CD14-positive monocyte (primary cell): Measurements from ENCODE around the gene PANK2. TPM values are rescaled to one million over a fixed set of nuclear protein-coding genes. Genes with fewer than 3 reads are reported as not detected.
A peak's percentile ranks its signal among the peaks of the same experiment; 100 is the strongest.

ENCODE experiments used
- DNase-seq, 3 donors: peaks; one replicate each; pipeline ENCODE4 v3.0.0-alpha.2; 2011 to 2022
- H2AFZ ChIP-seq: 2 replicates; pipeline ENCODE4 v1.6.0; 2012; ENCODE audit warnings: mild to moderate bottlenecking, low read depth, low read length, inconsistent platforms; ENCODE audit not compliant: insufficient read depth, poor library complexity, severe bottlenecking
- H3K27ac ChIP-seq, 2 donors: 1 replicate in 1 of 2; 2 replicates in 1 of 2; pipeline ENCODE4 v1.5.1; 2012 to 2013; ENCODE audit warnings: low read length in 2 of 2, control low read depth in 1 of 2, inconsistent platforms in 1 of 2, low read depth in 1 of 2, mild to moderate bottlenecking in 1 of 2
- H3K27me3 ChIP-seq, 2 donors: one replicate each; pipeline versions ENCODE4 v1.6.0 to v1.6.1; 2011 to 2013; ENCODE audit warnings: low read length in 2 of 2; ENCODE audit not compliant: control insufficient read depth in 2 of 2, insufficient read depth in 2 of 2
- H3K36me3 ChIP-seq, 2 donors: replicated peaks in 1 of 2; 1 replicate in 1 of 2; 2 replicates in 1 of 2; pipeline versions ENCODE4 v1.5.1 to v1.6.1; 2012 to 2013; ENCODE audit warnings: low read length in 2 of 2, control low read depth in 1 of 2, inconsistent platforms in 1 of 2, mild to moderate bottlenecking in 1 of 2; ENCODE audit not compliant: insufficient read depth in 2 of 2, control insufficient read depth in 1 of 2
- H3K4me1 ChIP-seq, 2 donors: 1 replicate in 1 of 2; 2 replicates in 1 of 2; pipeline versions ENCODE4 v1.5.1 to v1.6.1; 2012 to 2013; ENCODE audit warnings: low read length in 2 of 2, control low read depth in 1 of 2, inconsistent platforms in 1 of 2, mild to moderate bottlenecking in 1 of 2, moderate library complexity in 1 of 2; ENCODE audit not compliant: insufficient read depth in 2 of 2, control insufficient read depth in 1 of 2
- H3K4me2 ChIP-seq: replicated peaks from 2 replicates; pipeline ENCODE3; 2012; ENCODE audit warnings: low read length, moderate library complexity, mild to moderate bottlenecking; ENCODE audit not compliant: poor library complexity, severe bottlenecking; ENCODE audit errors: extremely low read depth
- H3K4me3 ChIP-seq, 3 experiments: fragments of 200-600 bp in 1 of 3; sonication (generic) in 1 of 3; replicated peaks in 1 of 3; 1 replicate in 2 of 3; 2 replicates in 1 of 3; pipeline ENCODE4 v1.5.1; 2011 to 2013; ENCODE audit warnings: low read length in 3 of 3, mild to moderate bottlenecking in 3 of 3, control low read depth in 2 of 3, low read depth in 2 of 3, inconsistent platforms in 1 of 3, moderate library complexity in 1 of 3
- H3K79me2 ChIP-seq: 2 replicates; pipeline ENCODE4 v1.6.0; 2012; ENCODE audit warnings: mild to moderate bottlenecking, control low read depth, inconsistent platforms, low read length, moderate library complexity; ENCODE audit not compliant: insufficient read depth
- H3K9ac ChIP-seq: 2 replicates; pipeline ENCODE4 v1.6.0; 2017; ENCODE audit warnings: low read length, mild to moderate bottlenecking; ENCODE audit not compliant: insufficient read depth, poor library complexity, severe bottlenecking
- H3K9me3 ChIP-seq, 2 donors: replicated peaks in 1 of 2; 1 replicate in 1 of 2; 2 replicates in 1 of 2; pipeline versions ENCODE4 v1.5.1 to v1.6.1; 2012 to 2013; ENCODE audit warnings: low read length in 2 of 2, control low read depth in 1 of 2; ENCODE audit not compliant: control insufficient read depth in 1 of 2, insufficient read depth in 1 of 2
- H4K20me1 ChIP-seq: 2 replicates; pipeline ENCODE4 v1.6.0; 2012; ENCODE audit warnings: mild to moderate bottlenecking, low read length, control low read depth, moderate library complexity; ENCODE audit not compliant: insufficient read depth
- H3K27ac Mint-ChIP-seq, 7 donors: one replicate each; pipeline ENCODE4 v1.8.0; 2020; ENCODE audit warnings: mild to moderate bottlenecking in 7 of 7, mixed read lengths in 7 of 7, moderate library complexity in 6 of 7, inconsistent platforms in 2 of 7
- H3K27me3 Mint-ChIP-seq, 3 donors: one replicate each; pipeline ENCODE4 v1.8.0; 2021 to 2022; ENCODE audit warnings: low read depth in 3 of 3, mild to moderate bottlenecking in 3 of 3, mixed read lengths in 3 of 3, moderate library complexity in 3 of 3, inconsistent platforms in 1 of 3
- H3K36me3 Mint-ChIP-seq, 2 donors: one replicate each; pipeline ENCODE4 v1.8.0; 2020; ENCODE audit warnings: mixed read lengths in 2 of 2, inconsistent platforms in 1 of 2, mild to moderate bottlenecking in 1 of 2
- H3K4me1 Mint-ChIP-seq: one replicate; pipeline ENCODE4 v1.8.0; 2020; ENCODE audit warnings: mild to moderate bottlenecking, mixed read lengths
- H3K4me3 Mint-ChIP-seq, 2 donors: one replicate each; pipeline ENCODE4 v1.8.0; 2020; ENCODE audit warnings: mild to moderate bottlenecking in 2 of 2, mixed read lengths in 2 of 2, moderate library complexity in 1 of 2
- H3K9me3 Mint-ChIP-seq, 7 donors: one replicate each; pipeline ENCODE4 v1.8.0; 2020 to 2022; ENCODE audit warnings: mixed read lengths in 7 of 7, mild to moderate bottlenecking in 6 of 7, moderate library complexity in 6 of 7, inconsistent platforms in 2 of 7
- CTCF ChIP-seq: fragments of 200-600 bp; IDR thresholded peaks from one replicate; pipeline ENCODE4 v1.8.0; 2022; ENCODE audit warnings: antibody characterized with exemption, mild to moderate bottlenecking
- WGBS: methylation state at CpG from one replicate; pipeline ENCODE4 v1.1.5; 2013; ENCODE audit warnings: missing lambda C conversion rate; ENCODE audit not compliant: insufficient coverage; 5-methylcytosine and 5-hydroxymethylcytosine counted together
- intact Hi-C, 2 donors: fragments of 100-400 bp; cut with micrococcal nuclease; formaldehyde crosslinking; loops; one replicate each; pipeline versions ENCODE4 v1.15.0 to v1.15.1; 2023
- polyA plus RNA-seq, 3 donors: library from polyadenylated mRNA; depleted of rRNA in 1 of 3; unstranded in 2 of 3; stranded (reverse) in 1 of 3; fragments of 300-500 nt in 2 of 3; fragments of >200 nt in 1 of 3; fragmentation: Illumina TruSeq in 2 of 3; gene quantifications; 1 replicate in 2 of 3; 2 replicates in 1 of 3; pipeline ENCODE4 v1.2.3, GENCODE V29; 2012 to 2021

Gene PANK2
- polyA plus RNA-seq, 3 donors: 36.8 to 65.7 (median 48.0) TPM

DNA sequence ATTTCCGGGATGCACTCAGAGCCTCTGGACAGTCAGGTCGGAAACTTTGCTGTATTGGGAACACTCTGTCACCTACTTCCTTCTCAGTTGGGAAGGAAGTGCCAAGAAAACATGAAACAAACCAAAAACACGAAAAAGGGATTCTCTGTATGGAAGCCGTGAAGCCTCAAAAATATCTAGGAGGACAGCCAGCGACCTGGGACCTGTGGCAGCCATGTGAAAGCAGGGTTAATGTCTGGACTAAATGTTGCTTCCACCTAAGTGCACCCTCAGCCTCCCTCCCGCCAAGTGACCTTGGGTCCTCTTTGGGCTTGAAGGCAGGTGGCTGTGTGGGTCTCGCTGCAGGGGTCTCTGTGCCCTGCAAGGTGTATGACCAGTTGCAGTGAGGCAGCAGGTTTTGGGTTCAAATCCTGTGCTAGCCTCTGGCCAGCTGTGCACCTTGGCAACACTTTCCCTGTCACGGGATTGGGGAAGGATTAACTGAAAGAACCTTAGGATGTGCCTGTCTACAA lies 41.7 kb upstream of the PANK2 start:
- H3K4me3 ChIP-seq: peak overlapping the region; percentile 81 to 92 (median 88)
- intact Hi-C loops: loop anchor here (2.0 to 10.0 kb wide), 3 partner anchors 27 to 63 kb away; partner anchors contain the start of genes AP5S1 (in 1 of the 2), CENPB (in 1 of the 2) and SPEF1 (in 1 of the 2)
- peak overlapping the region; percentile 91 for H3K4me2 ChIP-seq
- H3K4me3 Mint-ChIP-seq: peak overlapping the region; percentile 87 to 95
- peak in 1 of 3 donors; percentile 8 for DNase-seq
- peaks cover 61% of the 10 kb centered on the region for H3K79me2 ChIP-seq
- no peaks in the 10 kb centered on the region for H3K36me3 ChIP-seq
- peaks cover 28% of the 10 kb centered on the region for H4K20me1 ChIP-seq
- peak overlapping the region; percentile 66 to 83 for H3K27ac ChIP-seq
- peak overlapping the region; percentile 90 for H2AFZ ChIP-seq
- H3K9ac ChIP-seq: peak overlapping the region; percentile 81
- no peak for TF ChIP-seq CTCF
- no peaks in the 10 kb centered on the region for H3K36me3 Mint-ChIP-seq
- no peaks in the 10 kb centered on the region for H3K27me3 ChIP-seq
- H3K9me3 Mint-ChIP-seq: peaks cover 0 to 3% (median 0%) of the 10 kb centered on the region in 7 donors
- peak overlapping the region; percentile 85 to 95 (median 93) for H3K27ac Mint-ChIP-seq
- H3K4me1 ChIP-seq: peaks cover 13 to 22% of the 10 kb centered on the region in 2 donors
- H3K27me3 Mint-ChIP-seq: peaks cover 0 to 1% (median 0%) of the 10 kb centered on the region in 3 donors
- H3K9me3 ChIP-seq: no peaks in the 10 kb centered on the region
- peaks cover 30% of the 10 kb centered on the region for H3K4me1 Mint-ChIP-seq
- WGBS: 42% methylated on average over 5 of the region's 8 CpGs

- Histone ChIP-seq H3K27me3 (no peaks in the 10 kb centered on the region), H3K4me2 (no peak overlapping the region), H3K9me3 (no peaks in the 10 kb centered on the region), H3K9ac (no peak overlapping the region), H3K4me1 (peaks cover 16 to 22% of the 10 kb centered on the region in 2 donors), H3K4me3 (no peak overlapping the region), H3K36me3 (no peaks in the 10 kb centered on the region), H3K27ac (peak overlapping the region in 1 of 2 donors; percentile 56), H4K20me1 (peaks cover 28% of the 10 kb centered on the region), H2AFZ (no peak overlapping the region), H3K79me2 (peaks cover 69% of the 10 kb centered on the region)
- peaks cover 0 to 3% (median 0%) of the 10 kb centered on the region in 7 donors for H3K9me3 Mint-ChIP-seq
- intact Hi-C loops: loop anchor here (5.0 to 10.0 kb wide), 2 partner anchors 44 to 64 kb away; partner anchors contain the start of genes CENPB (in 1 of the 2) and SPEF1 (in 1 of the 2)
- DNase-seq: no peak
- H3K27me3 Mint-ChIP-seq: peaks cover 0 to 3% (median 0%) of the 10 kb centered on the region in 3 donors
- no peaks in the 10 kb centered on the region for H3K36me3 Mint-ChIP-seq
- no peak for TF ChIP-seq CTCF
- peaks cover 30% of the 10 kb centered on the region for H3K4me1 Mint-ChIP-seq
- 100% methylated on average over 1 of the region's 1 CpG for WGBS
- H3K4me3 Mint-ChIP-seq: peak overlapping the region in 1 of 2 donors; percentile 1
- peak overlapping the region in 6 of 7 donors; percentile 6 to 78 (median 60) for H3K27ac Mint-ChIP-seq
These were observed 40.6 kb upstream of the PANK2 start for GRCh38 chr20:3848565-3848964.
